Esophagus (tissue), 2 donors: ENCODE measurements around the gene LEFTY2. TPM values are rescaled to one million over a fixed set of nuclear protein-coding genes. Genes with fewer than 3 reads are reported as not detected.
A peak's percentile ranks its signal among the peaks of the same experiment; 100 is the strongest.
"Not testable (repeated sequence)": the region's sequence is repeated elsewhere in the genome, so short reads cannot be mapped to it uniquely, and the experiment has no call there.

Experiments used
- H3K27ac ChIP-seq, 2 donors: one replicate each; pipeline ENCODE4 v1.5.1; 2013; ENCODE audit warnings: low read depth in 2 of 2, mild to moderate bottlenecking in 2 of 2, inconsistent platforms in 1 of 2, low read length in 1 of 2, moderate library complexity in 1 of 2
- H3K27me3 ChIP-seq, 2 donors: one replicate each; pipeline ENCODE4 v1.6.1; 2013; ENCODE audit warnings: low read length in 2 of 2, control low read depth in 1 of 2, mild to moderate bottlenecking in 1 of 2; ENCODE audit not compliant: insufficient read depth in 2 of 2, control insufficient read depth in 1 of 2
- H3K36me3 ChIP-seq, 2 donors: one replicate each; pipeline ENCODE4 v1.6.1; 2013; ENCODE audit warnings: low read length in 1 of 2; ENCODE audit not compliant: control insufficient read depth in 2 of 2, insufficient read depth in 2 of 2
- H3K4me1 ChIP-seq, 2 donors: one replicate each; pipeline ENCODE4 v1.6.1; 2013; ENCODE audit warnings: low read length in 1 of 2; ENCODE audit not compliant: control insufficient read depth in 2 of 2, insufficient read depth in 2 of 2
- H3K4me3 ChIP-seq, 2 donors: one replicate each; pipeline ENCODE4 v1.5.1; 2013; ENCODE audit warnings: low read length in 2 of 2, mild to moderate bottlenecking in 2 of 2, low read depth in 1 of 2, moderate library complexity in 1 of 2
- H3K9me3 ChIP-seq, 2 donors: one replicate each; pipeline ENCODE4 v1.6.1; 2013; ENCODE audit warnings: mild to moderate bottlenecking in 2 of 2, low read depth in 1 of 2, low read length in 1 of 2, moderate library complexity in 1 of 2; ENCODE audit not compliant: control insufficient read depth in 2 of 2, insufficient read depth in 1 of 2
- WGBS, 2 donors: extraction: QIAGEN DNeasy Blood & Tissue Kit; methylation state at CpG; one replicate each; pipeline ENCODE4 v1.1.7; 2013; 5-methylcytosine and 5-hydroxymethylcytosine counted together
- polyA plus RNA-seq, 2 donors: library from polyadenylated mRNA; stranded (reverse); fragments of 200-250 nt; gene quantifications; one replicate each; pipeline ENCODE4 v1.2.3, GENCODE V29; 2013
- donor health status: healthy with polysubstance abuse.
- donor health status: Bipolar disorder and iron deficiency.

The LEFTY2 gene, protein sequence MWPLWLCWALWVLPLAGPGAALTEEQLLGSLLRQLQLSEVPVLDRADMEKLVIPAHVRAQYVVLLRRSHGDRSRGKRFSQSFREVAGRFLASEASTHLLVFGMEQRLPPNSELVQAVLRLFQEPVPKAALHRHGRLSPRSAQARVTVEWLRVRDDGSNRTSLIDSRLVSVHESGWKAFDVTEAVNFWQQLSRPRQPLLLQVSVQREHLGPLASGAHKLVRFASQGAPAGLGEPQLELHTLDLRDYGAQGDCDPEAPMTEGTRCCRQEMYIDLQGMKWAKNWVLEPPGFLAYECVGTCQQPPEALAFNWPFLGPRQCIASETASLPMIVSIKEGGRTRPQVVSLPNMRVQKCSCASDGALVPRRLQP
- polyA plus RNA-seq = not detected

GRCh38 chr1:225941187-225941941 lies at the start of gene LEFTY2:
TSS of gene LEFTY2 (minus strand) at chr1:225941220. CDS start at chr1:225941140, 80 bp downstream.
- Histone ChIP-seq H3K4me1 (peaks cover 4 to 9% of the 10 kb centered on the region in 2 donors), H3K36me3 (peaks cover 0 to 8% of the 10 kb centered on the region in 2 donors), H3K4me3 (no peak within 1 kb of the TSS), H3K9me3 (peaks cover 0 to 9% of the 10 kb centered on the region in 2 donors), H3K27me3 (no peaks in the 10 kb centered on the region), H3K27ac (no peak within 1 kb of the TSS)
- 61 to 72% methylated on average over 6 of the region's 6 CpGs for WGBS, 2 donors

DNA sequence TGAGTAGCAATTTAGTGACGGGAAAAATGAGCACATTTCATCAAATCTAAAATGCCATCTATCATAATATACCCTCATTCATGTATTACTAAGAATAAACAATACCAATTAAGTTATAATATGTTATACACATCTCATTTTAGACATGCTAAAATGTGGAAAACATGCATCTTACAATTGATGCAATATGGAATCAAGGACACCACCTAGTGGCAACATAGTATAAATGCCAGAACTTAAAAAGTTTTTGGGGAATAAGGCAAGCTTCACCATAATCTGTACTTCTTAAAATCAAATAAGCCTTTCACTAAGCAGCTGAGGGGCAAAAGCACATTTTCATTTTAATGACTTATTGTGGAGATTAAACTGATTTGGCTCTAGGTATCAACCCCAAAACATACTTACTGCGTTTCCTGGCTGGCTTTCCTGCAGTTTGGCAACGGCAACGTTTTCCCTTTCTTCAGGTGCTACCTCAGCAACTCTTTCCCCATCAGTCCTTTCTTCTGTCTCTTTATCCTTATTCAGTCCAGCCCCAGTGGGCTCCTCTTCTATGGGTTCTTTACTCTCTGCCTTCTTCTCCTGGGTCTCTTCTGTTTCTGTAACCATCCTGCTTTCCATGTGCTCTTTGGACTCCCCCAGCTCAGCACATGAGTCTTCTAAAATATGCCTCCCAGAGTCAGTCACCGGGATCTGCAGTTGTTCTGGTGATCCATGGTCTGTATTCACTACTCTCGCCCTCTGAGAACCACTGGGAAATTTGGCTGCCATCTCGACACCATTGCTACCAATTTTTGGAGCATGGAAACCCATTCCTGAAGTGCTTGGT lies 46.7 kb upstream of the LEFTY2 start:
- H3K9me3 ChIP-seq = no peaks in the 10 kb centered on the region
- 74% methylated on average over 7 of the region's 7 CpGs for WGBS, 2 donors
- H3K27ac ChIP-seq = peak overlapping the region in 1 of 2 donors; percentile 26
- no peaks in the 10 kb centered on the region for H3K4me1 ChIP-seq
- peaks cover 9 to 14% of the 10 kb centered on the region in 2 donors for H3K36me3 ChIP-seq
- H3K27me3 ChIP-seq = no peaks in the 10 kb centered on the region
- H3K4me3 ChIP-seq = no peak overlapping the region

- Histone ChIP-seq H3K4me1 (peaks cover 0 to 2% of the 10 kb centered on the region in 2 donors), H3K36me3 (peaks cover 0 to 5% of the 10 kb centered on the region in 2 donors), H3K27ac (no peak overlapping the region), H3K4me3 (no peak overlapping the region), H3K9me3 (no peaks in the 10 kb centered on the region), H3K27me3 (no peaks in the 10 kb centered on the region)
- 93 to 98% methylated on average over 3 of the region's 3 CpGs for WGBS, 2 donors
Observed at GRCh38 chr1:225981714-225982113, 40.7 kb upstream of the LEFTY2 start.

GRCh38 chr1:225980005-225980836 lies 39.2 kb upstream of the LEFTY2 start:
- no peaks in the 10 kb centered on the region for H3K27me3 ChIP-seq
- no peak overlapping the region for H3K4me3 ChIP-seq
- no peak overlapping the region for H3K27ac ChIP-seq
- 65 to 87% methylated on average over 5 of the region's 5 CpGs for WGBS, 2 donors
- peaks cover 0 to 4% of the 10 kb centered on the region in 2 donors for H3K36me3 ChIP-seq
- no peaks in the 10 kb centered on the region for H3K9me3 ChIP-seq
- peaks cover 0 to 2% of the 10 kb centered on the region in 2 donors for H3K4me1 ChIP-seq

- 92 to 97% methylated on average over 1 of the region's 1 CpG for WGBS, 2 donors
- Histone ChIP-seq H3K9me3 (no peaks in the 10 kb centered on the region), H3K4me3 (no peak overlapping the region), H3K36me3 (peaks cover 0 to 2% of the 10 kb centered on the region in 2 donors), H3K27ac (no peak overlapping the region), H3K27me3 (no peaks in the 10 kb centered on the region), H3K4me1 (peaks cover 0 to 2% of the 10 kb centered on the region in 2 donors)
Observed at GRCh38 chr1:225979421-225979820, 38.4 kb upstream of the LEFTY2 start.

DNA sequence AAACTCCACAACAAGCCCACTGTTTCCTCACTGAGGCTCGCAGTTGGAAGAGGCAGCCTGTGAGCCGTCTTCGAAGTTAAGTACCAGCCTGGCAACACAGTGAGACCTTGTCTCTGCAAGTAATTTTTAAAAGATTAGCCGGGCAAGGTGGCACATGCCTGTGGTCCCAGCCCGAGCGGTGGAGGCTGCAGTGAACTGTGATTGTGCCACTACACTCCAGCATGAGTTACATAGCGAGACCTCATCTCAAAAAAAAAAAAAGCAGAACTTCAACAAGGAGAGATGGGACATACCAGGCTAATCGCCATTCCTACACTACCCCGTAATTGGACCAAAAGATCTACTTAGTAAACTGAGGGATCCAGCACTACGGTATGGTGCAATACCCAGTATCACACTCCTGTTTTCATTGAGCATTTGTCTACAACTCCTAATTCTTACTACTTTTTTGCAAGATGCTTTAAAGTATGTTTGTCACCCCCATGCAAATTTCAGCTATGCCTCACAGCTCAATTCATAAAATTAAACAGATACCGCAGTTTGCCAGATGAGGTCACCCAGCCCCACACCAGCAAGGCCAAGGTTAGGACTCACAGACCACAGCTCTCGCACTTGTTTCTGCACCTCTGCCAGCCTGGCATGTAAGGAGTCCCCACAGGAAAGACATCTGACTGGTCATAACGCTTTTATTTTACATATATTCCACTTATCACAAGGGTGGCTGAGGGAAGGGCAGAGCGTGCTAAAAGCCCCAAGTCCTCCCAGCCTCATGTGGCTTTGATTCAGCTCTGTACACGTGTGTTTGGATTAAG lies 37.1 kb upstream of the LEFTY2 start:
- Histone ChIP-seq H3K36me3 (no peaks in the 10 kb centered on the region), H3K4me1 (peaks cover 0 to 2% of the 10 kb centered on the region in 2 donors)
- WGBS, 2 donors = 54 to 57% methylated on average over 15 of the region's 15 CpGs

DNA sequence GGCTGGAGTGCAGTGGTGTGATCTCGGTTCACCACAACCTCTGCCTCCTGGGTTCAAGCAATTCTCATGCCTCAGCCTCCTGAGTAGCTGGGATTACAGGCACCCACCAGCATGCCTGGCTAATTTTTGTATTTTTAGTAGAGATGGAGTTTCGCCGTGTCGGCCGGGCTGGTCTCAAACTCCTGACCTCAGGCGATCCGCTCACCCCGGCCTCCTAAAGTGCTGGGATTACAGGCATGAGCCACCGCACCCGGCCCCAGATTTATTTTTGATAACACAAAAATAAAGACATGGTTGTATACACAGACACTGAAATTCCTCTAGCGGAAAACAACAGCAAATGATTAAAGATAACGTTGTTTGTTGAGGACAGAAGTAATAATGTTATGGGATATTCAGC lies 34.1 kb upstream of the LEFTY2 start:
- H3K27ac ChIP-seq, H3K9me3 ChIP-seq, H3K4me1 ChIP-seq, H3K4me3 ChIP-seq, H3K36me3 ChIP-seq, H3K27me3 ChIP-seq: not testable (repeated sequence)
- 96 to 97% methylated on average over 12 of the region's 12 CpGs for WGBS, 2 donors

More for the DNA sequence above, 37.1 kb upstream of the LEFTY2 start:
- Histone ChIP-seq H3K27me3 (no peaks in the 10 kb centered on the region), H3K27ac (no peak overlapping the region), H3K4me3 (no peak overlapping the region), H3K9me3 (no peaks in the 10 kb centered on the region)

DNA sequence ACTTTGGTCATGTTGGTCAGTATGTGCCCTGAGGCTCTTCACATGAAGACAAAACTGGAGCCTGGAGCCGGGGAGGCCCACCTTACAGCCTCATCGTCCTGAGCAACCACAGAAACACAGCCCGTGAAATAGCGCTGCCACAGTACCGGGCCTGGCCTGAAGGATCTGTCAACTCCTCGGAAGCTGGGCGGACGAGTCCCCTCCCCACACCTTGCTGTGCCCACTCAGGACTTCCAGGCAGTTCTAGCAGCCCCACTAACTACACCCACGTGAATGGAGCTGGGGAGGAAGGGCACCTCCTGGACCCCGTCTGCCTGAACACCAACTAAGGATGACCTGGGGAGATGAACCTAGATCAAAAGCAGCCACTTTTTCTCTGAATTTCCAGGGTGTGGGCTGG lies 33.4 kb upstream of the LEFTY2 start:
- Histone ChIP-seq H3K9me3 (peaks cover 0 to 2% of the 10 kb centered on the region in 2 donors), H3K27ac (no peak overlapping the region), H3K27me3 (no peaks in the 10 kb centered on the region), H3K4me3 (no peak overlapping the region), H3K4me1 (peaks cover 0 to 2% of the 10 kb centered on the region in 2 donors), H3K36me3 (no peaks in the 10 kb centered on the region)
- WGBS, 2 donors = 83 to 94% methylated on average over 10 of the region's 10 CpGs
